Neural crest cell (in vitro differentiated cells): ENCODE measurements around the gene NUMBL. TPM values are rescaled to one million over a fixed set of nuclear protein-coding genes. Genes with fewer than 3 reads are reported as not detected.

Experiments used
- DNase-seq: peaks from one replicate; pipeline ENCODE4 v3.0.0; 2021; ENCODE audit warnings: low read depth, mixed read lengths, low spot score
- H3K27ac Mint-ChIP-seq: one replicate; pipeline ENCODE4 v1.8.0; 2021; ENCODE audit warnings: mild to moderate bottlenecking, mixed read lengths; ENCODE audit not compliant: unreplicated experiment
- H3K27me3 Mint-ChIP-seq: 2 replicates; pipeline ENCODE4 v1.8.0; 2021; ENCODE audit warnings: low read depth, mild to moderate bottlenecking, mixed read lengths
- H3K36me3 Mint-ChIP-seq: 2 replicates; pipeline ENCODE4 v1.8.0; 2021; ENCODE audit warnings: low read depth, mild to moderate bottlenecking, mixed read lengths
- H3K4me1 Mint-ChIP-seq: 2 replicates; pipeline ENCODE4 v1.8.0; 2021; ENCODE audit warnings: mixed read lengths
- H3K4me3 Mint-ChIP-seq: one replicate; pipeline ENCODE4 v1.8.0; 2021; ENCODE audit warnings: mild to moderate bottlenecking, mixed read lengths
- H3K9me3 Mint-ChIP-seq: 2 replicates; pipeline ENCODE4 v1.8.0; 2021; ENCODE audit warnings: mixed read lengths
- CTCF ChIP-seq: fragments of 200-600 bp; sonication (generic); conservative IDR thresholded peaks from 2 replicates; pipeline ENCODE4 v1.5.0; 2021; ENCODE audit warnings: antibody characterized with exemption, mild to moderate bottlenecking
- total RNA-seq: library from RNA; stranded (reverse); gene quantifications from 2 replicates; pipeline ENCODE4 v1.2.1, GENCODE V29; 2021

NUMBL gene
- total RNA-seq, 1 donor from 2014 or later: 26.8 TPM

GRCh38 chr19:40717880-40718773 is 27.7 kb upstream of the NUMBL start:
- H3K27me3 Mint-ChIP-seq: no peaks in the 10 kb centered on the region
- no peak for DNase-seq
- H3K27ac Mint-ChIP-seq: no peak overlapping the region
- no peaks in the 10 kb centered on the region for H3K9me3 Mint-ChIP-seq
- peaks cover 2% of the 10 kb centered on the region for H3K36me3 Mint-ChIP-seq
- no peak for TF ChIP-seq CTCF
- peaks cover 69% of the 10 kb centered on the region for H3K4me1 Mint-ChIP-seq
- peak overlapping the region; percentile 95 for H3K4me3 Mint-ChIP-seq

- Mint-ChIP-seq H3K27me3 (no peaks in the 10 kb centered on the region), H3K4me1 (peaks cover 67% of the 10 kb centered on the region), H3K27ac (peak overlapping the region; percentile 19), H3K4me3 (peak overlapping the region; percentile 95), H3K9me3 (no peaks in the 10 kb centered on the region), H3K36me3 (peaks cover 2% of the 10 kb centered on the region)
- no peak for DNase-seq
- TF ChIP-seq CTCF: no peak
Measured at GRCh38 chr19:40717325-40717879, 27.0 kb upstream of the NUMBL start.

- Mint-ChIP-seq H3K4me3 (peak within 1 kb of the TSS; percentile 97), H3K9me3 (no peaks in the 10 kb centered on the region), H3K27ac (peak within 1 kb of the TSS; percentile 97), H3K27me3 (no peaks in the 10 kb centered on the region), H3K36me3 (peaks cover 2% of the 10 kb centered on the region), H3K4me1 (peaks cover 62% of the 10 kb centered on the region)
- DNase-seq: peak; percentile 99
- TF ChIP-seq CTCF: peak; percentile 39
Measured at GRCh38 chr19:40716482-40717324, 26.3 kb upstream of the NUMBL start, which contains the start of the genes COQ8B and ITPKC. Gene COQ8B, minus strand, starts transcription at chr19:40716886. Its CDS starts 2,254 bp downstream, at chr19:40714632. Gene ITPKC, plus strand, starts transcription at chr19:40717112. Its CDS starts 24 bp downstream, at chr19:40717136.

GRCh38 chr19:40716031-40716481 is 25.6 kb upstream of the NUMBL start:
- peaks cover 2% of the 10 kb centered on the region for H3K36me3 Mint-ChIP-seq
- peak overlapping the region; percentile 97 for H3K4me3 Mint-ChIP-seq
- no peaks in the 10 kb centered on the region for H3K9me3 Mint-ChIP-seq
- DNase-seq: no peak
- peaks cover 61% of the 10 kb centered on the region for H3K4me1 Mint-ChIP-seq
- TF ChIP-seq CTCF: no peak
- peak overlapping the region; percentile 97 for H3K27ac Mint-ChIP-seq
- no peaks in the 10 kb centered on the region for H3K27me3 Mint-ChIP-seq
